Mesenchymal stem cell (in vitro differentiated cells and primary cell): ENCODE measurements around the gene EXOC3L1.

Source experiments
- DNase-seq: peaks from one replicate; pipeline ENCODE4 v3.0.0-alpha.2; 2013
- H2AFZ ChIP-seq: one replicate; pipeline ENCODE4 v1.6.1; 2013; ENCODE audit warnings: low read depth, mild to moderate bottlenecking, control low read depth, inconsistent platforms, low read length, moderate library complexity
- H2AK5ac ChIP-seq: 2 replicates; pipeline ENCODE4 v1.6.1; 2013; ENCODE audit warnings: low read length, moderate library complexity, mild to moderate bottlenecking, inconsistent platforms; ENCODE audit not compliant: severe bottlenecking
- H2BK120ac ChIP-seq: one replicate; pipeline ENCODE4 v1.6.1; 2013; ENCODE audit warnings: low read depth, mild to moderate bottlenecking, inconsistent platforms, low read length, moderate library complexity
- H2BK12ac ChIP-seq, 2 experiments: one replicate each; pipeline ENCODE4 v1.6.1; 2013; ENCODE audit warnings: inconsistent platforms in 2 of 2, low read length in 2 of 2, mild to moderate bottlenecking in 2 of 2, moderate library complexity in 2 of 2, control low read depth in 1 of 2
- H2BK15ac ChIP-seq: one replicate; pipeline ENCODE4 v1.6.1; 2013; ENCODE audit warnings: mild to moderate bottlenecking, low read depth, inconsistent platforms; ENCODE audit not compliant: poor library complexity, severe bottlenecking
- H2BK5ac ChIP-seq: 2 replicates; pipeline ENCODE4 v1.6.1; 2013; ENCODE audit warnings: low read depth, mild to moderate bottlenecking, low read length, control low read depth, inconsistent platforms; ENCODE audit not compliant: poor library complexity, severe bottlenecking
- H3K14ac ChIP-seq, 2 experiments: one replicate each; pipeline ENCODE4 v1.6.1; 2013; ENCODE audit warnings: inconsistent platforms in 2 of 2, low read length in 2 of 2, control low read depth in 1 of 2, mild to moderate bottlenecking in 1 of 2, moderate library complexity in 1 of 2
- H3K18ac ChIP-seq, 2 experiments: one replicate each; pipeline ENCODE4 v1.6.1; 2013; ENCODE audit warnings: inconsistent platforms in 2 of 2, low read length in 2 of 2, control low read depth in 1 of 2, low read depth in 1 of 2, mild to moderate bottlenecking in 1 of 2
- H3K23ac ChIP-seq, 2 experiments: one replicate each; pipeline ENCODE4 v1.6.1; 2013; ENCODE audit warnings: inconsistent platforms in 2 of 2, low read length in 2 of 2, mild to moderate bottlenecking in 2 of 2, moderate library complexity in 2 of 2, control low read depth in 1 of 2
- H3K27ac ChIP-seq: 2 replicates; pipeline ENCODE4 v1.5.1; 2013; ENCODE audit warnings: mild to moderate bottlenecking, moderate library complexity, low read length, control low read depth, inconsistent platforms; ENCODE audit not compliant: poor library complexity, severe bottlenecking
- H3K27me3 ChIP-seq, 2 experiments: 2 replicates each; pipeline versions ENCODE4 v1.6.1 to v1.7.0; 2013; ENCODE audit warnings: low read length in 2 of 2, mild to moderate bottlenecking in 2 of 2, moderate library complexity in 2 of 2, control low read depth in 1 of 2, inconsistent platforms in 1 of 2; ENCODE audit not compliant: control insufficient read depth in 1 of 2, insufficient read depth in 1 of 2
- H3K36me3 ChIP-seq, 2 experiments: 2 replicates each; pipeline versions ENCODE4 v1.6.1 to v1.7.0; 2013; ENCODE audit warnings: low read length in 2 of 2, control low read depth in 1 of 2, inconsistent platforms in 1 of 2, low read depth in 1 of 2, mild to moderate bottlenecking in 1 of 2; ENCODE audit not compliant: insufficient read depth in 2 of 2, control insufficient read depth in 1 of 2
- H3K4ac ChIP-seq, 2 experiments: one replicate each; pipeline ENCODE4 v1.6.1; 2013; ENCODE audit warnings: inconsistent platforms in 2 of 2, low read length in 2 of 2, mild to moderate bottlenecking in 2 of 2, moderate library complexity in 2 of 2, control low read depth in 1 of 2, low read depth in 1 of 2
- H3K4me1 ChIP-seq: 2 replicates; pipeline ENCODE4 v1.6.1; 2013; ENCODE audit warnings: low read depth, low read length, control low read depth; ENCODE audit not compliant: control insufficient read depth, insufficient read depth
- H3K4me2 ChIP-seq: 2 replicates; pipeline ENCODE4 v1.6.1; 2013; ENCODE audit warnings: low read length, mild to moderate bottlenecking, inconsistent platforms; ENCODE audit not compliant: poor library complexity, severe bottlenecking
- H3K4me3 ChIP-seq, 2 experiments: 2 replicates each; pipeline versions ENCODE4 v1.5.1 to v1.7.0; 2013; ENCODE audit warnings: low read length in 2 of 2, mild to moderate bottlenecking in 2 of 2, control low read depth in 1 of 2, low read depth in 1 of 2; ENCODE audit not compliant: insufficient read depth in 1 of 2
- H3K79me1 ChIP-seq: replicated peaks from 2 replicates; pipeline ENCODE4 v1.6.1; 2013; ENCODE audit warnings: mild to moderate bottlenecking, control low read depth, low read length, inconsistent platforms; ENCODE audit not compliant: poor library complexity, severe bottlenecking
- H3K9ac ChIP-seq: 2 replicates; pipeline ENCODE4 v1.7.0; 2013; ENCODE audit warnings: mild to moderate bottlenecking, low read length, moderate library complexity
- H3K9me3 ChIP-seq: 2 replicates; pipeline ENCODE4 v1.7.0; 2013; ENCODE audit warnings: mild to moderate bottlenecking, low read length; ENCODE audit not compliant: control insufficient read depth
- H4K8ac ChIP-seq: one replicate; pipeline ENCODE4 v1.6.1; 2013; ENCODE audit warnings: inconsistent platforms, mild to moderate bottlenecking, low read length, moderate library complexity
- H4K91ac ChIP-seq: one replicate; pipeline ENCODE4 v1.6.1; 2013; ENCODE audit warnings: mild to moderate bottlenecking, low read length, inconsistent platforms
- WGBS: methylation state at CpG from one replicate; pipeline ENCODE4 v1.1.7; 2013; ENCODE audit warnings: mixed read lengths; 5-methylcytosine and 5-hydroxymethylcytosine counted together

EXOC3L1 gene

GRCh38 chr16:67187175-67187890 lies 2.6 kb downstream of the EXOC3L1 start:
- WGBS = 92% methylated on average over 26 of the region's 26 CpGs
- Histone ChIP-seq H3K79me1 (peaks cover 4% of the 10 kb centered on the region), H2AK5ac (no peak overlapping the region), H2AFZ (no peak overlapping the region), H4K8ac (no peak overlapping the region), H3K14ac (no peak overlapping the region), H3K4me2 (no peak overlapping the region), H3K4me3 (no peak overlapping the region), H3K4ac (no peak overlapping the region), H3K23ac (no peak overlapping the region), H3K27ac (no peak overlapping the region), H3K4me1 (peaks cover 37% of the 10 kb centered on the region), H3K9ac (no peak overlapping the region), H4K91ac (no peak overlapping the region), H2BK5ac (no peak overlapping the region), H3K36me3 (no peaks in the 10 kb centered on the region), H3K27me3 (no peaks in the 10 kb centered on the region), H2BK12ac (no peak overlapping the region), H3K18ac (no peak overlapping the region), H3K9me3 (no peaks in the 10 kb centered on the region), H2BK120ac (no peak overlapping the region), H2BK15ac (no peak overlapping the region)
- no peak for DNase-seq

GRCh38 chr16:67186550-67186950 lies 3.4 kb downstream of the EXOC3L1 start:
- no peaks in the 10 kb centered on the region for H3K27me3 ChIP-seq
- no peak overlapping the region for H2BK12ac ChIP-seq
- H2BK5ac ChIP-seq = no peak overlapping the region
- no peaks in the 10 kb centered on the region for H3K36me3 ChIP-seq
- peak overlapping the region in 1 of 2 experiments; percentile 21 for H3K14ac ChIP-seq
- no peak overlapping the region for H2AK5ac ChIP-seq
- DNase-seq = no peak
- whole genome bisulfite sequencing = 61% methylated on average over 4 of the region's 5 CpGs
- no peak overlapping the region for H2AFZ ChIP-seq
- no peak overlapping the region for H3K4me2 ChIP-seq
- peaks cover 35% of the 10 kb centered on the region for H3K4me1 ChIP-seq
- H3K9ac ChIP-seq = no peak overlapping the region
- no peak overlapping the region for H3K27ac ChIP-seq
- no peak overlapping the region for H3K18ac ChIP-seq
- no peak overlapping the region for H3K4ac ChIP-seq
- no peak overlapping the region for H2BK15ac ChIP-seq
- no peak overlapping the region for H2BK120ac ChIP-seq
- peaks cover 5% of the 10 kb centered on the region for H3K79me1 ChIP-seq
- no peak overlapping the region for H4K91ac ChIP-seq
- no peak overlapping the region for H4K8ac ChIP-seq
- no peaks in the 10 kb centered on the region for H3K9me3 ChIP-seq
- H3K23ac ChIP-seq = no peak overlapping the region
- H3K4me3 ChIP-seq = no peak overlapping the region

- Histone ChIP-seq H3K9me3 (no peaks in the 10 kb centered on the region), H3K27ac (no peak overlapping the region), H4K91ac (no peak overlapping the region), H3K9ac (peak overlapping the region; percentile 31), H3K79me1 (peaks cover 12% of the 10 kb centered on the region), H3K4me1 (peaks cover 34% of the 10 kb centered on the region), H3K27me3 (no peaks in the 10 kb centered on the region), H3K4me2 (no peak overlapping the region), H3K36me3 (peaks cover 0 to under 1% of the 10 kb centered on the region in 2 experiments), H2BK15ac (no peak overlapping the region), H2BK5ac (no peak overlapping the region), H3K4me3 (peak overlapping the region in 1 of 2 experiments; percentile 65), H2BK120ac (no peak overlapping the region), H2AFZ (no peak overlapping the region), H3K4ac (no peak overlapping the region), H2BK12ac (no peak overlapping the region), H3K14ac (no peak overlapping the region), H4K8ac (no peak overlapping the region), H2AK5ac (no peak overlapping the region), H3K18ac (no peak overlapping the region), H3K23ac (no peak overlapping the region)
- DNase-seq = no peak
- WGBS = 23% methylated on average over 5 of the region's 12 CpGs
Observed at GRCh38 chr16:67185651-67186134, 4.2 kb downstream of the EXOC3L1 start.

GRCh38 chr16:67184995-67185650 lies 4.8 kb downstream of the EXOC3L1 start:
- no peak overlapping the region for H3K27ac ChIP-seq
- H2BK15ac ChIP-seq = no peak overlapping the region
- no peak overlapping the region for H3K18ac ChIP-seq
- peaks cover 28% of the 10 kb centered on the region for H3K4me1 ChIP-seq
- WGBS = 23% methylated on average over 43 of the region's 43 CpGs
- no peak overlapping the region for H2AFZ ChIP-seq
- H4K91ac ChIP-seq = no peak overlapping the region
- no peak overlapping the region for H3K4ac ChIP-seq
- no peak overlapping the region for H2BK5ac ChIP-seq
- no peaks in the 10 kb centered on the region for H3K9me3 ChIP-seq
- peak overlapping the region in 1 of 2 experiments; percentile 82 for H3K4me3 ChIP-seq
- H3K14ac ChIP-seq = no peak overlapping the region
- no peak overlapping the region for H2BK120ac ChIP-seq
- H2AK5ac ChIP-seq = no peak overlapping the region
- H2BK12ac ChIP-seq = no peak overlapping the region
- peak; percentile 93 for DNase-seq
- H3K79me1 ChIP-seq = peaks cover 16% of the 10 kb centered on the region
- peak overlapping the region; percentile 31 for H3K9ac ChIP-seq
- H3K4me2 ChIP-seq = no peak overlapping the region
- H4K8ac ChIP-seq = no peak overlapping the region
- no peaks in the 10 kb centered on the region for H3K27me3 ChIP-seq
- H3K23ac ChIP-seq = peak overlapping the region in 1 of 2 experiments; percentile 2
- peaks cover 0 to 6% of the 10 kb centered on the region in 2 experiments for H3K36me3 ChIP-seq
